Endothelial cell of umbilical vein (primary cell): ENCODE measurements around the gene HIRA.

Experiments
- CTCF ChIP-seq, 2 donors: IDR thresholded peaks; 1 replicate in 1 of 2; 2 replicates in 1 of 2; pipeline ENCODE4 v1.5.1; 2011; ENCODE audit warnings: low read length in 2 of 2, mild to moderate bottlenecking in 2 of 2, moderate library complexity in 2 of 2, control low read depth in 1 of 2, inconsistent platforms in 1 of 2, low read depth in 1 of 2; ENCODE audit not compliant: insufficient read depth in 1 of 2; ENCODE audit errors: extremely low read depth in 1 of 2
- EZH2 ChIP-seq: IDR thresholded peaks from 2 replicates; pipeline ENCODE4 v1.6.1; 2012; ENCODE audit warnings: borderline replicate concordance, low read depth, mild to moderate bottlenecking, moderate library complexity, low read length, inconsistent platforms; ENCODE audit not compliant: severe bottlenecking
- FOS ChIP-seq: IDR thresholded peaks from 2 replicates; pipeline ENCODE4 v1.6.1; 2011; ENCODE audit warnings: mild to moderate bottlenecking, low read length, moderate library complexity, borderline replicate concordance; ENCODE audit not compliant: insufficient read depth
- GATA2 ChIP-seq: IDR thresholded peaks from 2 replicates; pipeline ENCODE4 v1.7.0; 2011; ENCODE audit warnings: low read depth, mild to moderate bottlenecking, moderate library complexity, mixed read lengths, low read length; ENCODE audit not compliant: insufficient read length, insufficient read depth
- JUN ChIP-seq: IDR thresholded peaks from 2 replicates; pipeline ENCODE4 v1.6.1; 2011; ENCODE audit warnings: borderline replicate concordance, low read depth; ENCODE audit not compliant: insufficient read length, insufficient read depth
- MYC ChIP-seq: IDR thresholded peaks from one replicate; pipeline ENCODE4 v1.6.1; 2011; ENCODE audit warnings: mild to moderate bottlenecking, low read depth, low read length
- POLR2A ChIP-seq: IDR thresholded peaks from 2 replicates; pipeline ENCODE4 v1.6.1; 2012; ENCODE audit warnings: low read depth, mild to moderate bottlenecking, control low read depth, low read length
- POLR2AphosphoS5 ChIP-seq: IDR thresholded peaks from 2 replicates; pipeline ENCODE4 v1.6.1; 2012; ENCODE audit warnings: low read depth, mild to moderate bottlenecking, control low read depth, low read length, moderate library complexity; ENCODE audit not compliant: insufficient read depth

DNA sequence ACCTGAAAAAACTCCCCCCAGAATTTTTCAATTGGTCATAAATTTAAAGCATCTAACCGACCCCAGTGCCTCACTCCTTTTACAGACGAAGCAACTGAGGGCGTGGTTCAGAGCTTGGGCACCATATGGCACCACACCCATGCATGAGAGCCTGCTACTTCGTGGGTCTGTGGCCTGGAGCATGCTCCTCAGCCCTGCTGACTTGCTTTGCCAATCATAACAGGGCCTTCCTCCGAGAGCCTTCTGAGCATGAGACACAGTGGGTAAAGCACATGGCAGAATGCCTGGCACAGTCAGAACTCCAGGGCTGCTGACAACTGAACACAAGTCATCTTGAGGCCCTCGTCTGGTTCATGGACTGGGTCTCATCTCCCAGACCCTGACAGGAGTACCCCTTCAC lies 33.3 kb downstream of the HIRA start:
- TF ChIP-seq POLR2A = no peak
- no peak for TF ChIP-seq CTCF (IDR thresholded peaks at IDR 0.05; ENCODE audit: extremely low read depth in 1 of 2, insufficient read depth in 1 of 2, low read depth in 1 of 2, low read length in 2 of 2)
- no peak for TF ChIP-seq JUN
- no peak for TF ChIP-seq POLR2AphosphoS5
- TF ChIP-seq EZH2 = no peak
- TF ChIP-seq GATA2 = no peak
- TF ChIP-seq MYC = no peak
- TF ChIP-seq FOS = no peak
